ENCODE results near the gene CDH4. TPM values are rescaled to one million over a fixed set of nuclear protein-coding genes. Genes with fewer than 3 reads are reported as not detected.

Gene CDH4
- total and polyA plus RNA-seq, 2 of the 8 experiments (the other 6 are each of a cell fraction or from before 2014, with no cell fraction given): 4.3 to 7.9 TPM

DNA sequence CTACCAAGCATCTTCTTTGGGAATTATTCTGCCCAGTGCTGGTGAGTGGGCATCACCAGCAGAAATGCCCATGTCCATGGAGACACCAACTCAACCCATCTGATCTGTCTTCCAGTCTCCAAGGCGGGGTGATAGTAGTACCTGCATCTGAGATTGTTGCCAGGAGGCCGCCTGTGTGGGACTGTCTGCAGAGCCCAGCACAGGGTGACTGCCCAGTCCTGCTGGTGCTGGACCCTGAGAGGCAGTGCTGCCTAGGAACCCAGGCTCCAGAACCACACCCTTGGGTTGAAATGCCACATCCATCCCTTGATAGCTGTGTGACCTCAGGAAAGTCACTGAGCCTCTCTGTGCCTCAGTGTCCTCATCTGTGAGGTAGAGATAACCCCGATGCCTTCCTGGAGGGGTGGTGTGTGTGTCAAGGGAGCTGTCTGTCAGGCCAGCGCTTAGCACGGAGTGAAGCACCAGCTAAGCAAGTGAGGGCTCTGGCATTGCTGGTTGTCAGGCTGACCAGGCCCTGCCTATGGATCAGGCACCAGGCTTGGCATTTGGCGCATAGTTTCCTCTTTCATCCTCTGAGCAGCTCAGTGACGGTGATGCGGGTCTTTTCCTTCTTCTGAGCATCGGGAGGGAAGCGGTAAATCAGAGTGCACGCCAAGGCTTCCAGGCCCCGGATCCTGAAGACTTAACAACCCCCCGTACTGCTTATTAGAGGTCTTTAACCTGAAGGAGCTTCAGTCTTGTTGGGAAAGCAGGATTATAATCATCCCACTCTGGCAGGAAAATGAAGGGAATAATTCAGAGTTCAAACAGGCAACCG is 268.2 kb downstream of the CDH4 start:
- H4K8ac ChIP-seq (ENCODE audit: extremely low read depth, insufficient read depth, low read length): no peak overlapping the region
- FAIRE-seq: no peak
- H3K79me1 ChIP-seq (ENCODE audit: low read depth, low read length): no peaks in the 10 kb centered on the region
- peaks cover 0 to 2% (median 0%) of the 10 kb centered on the region in 4 experiments; a peak in 1 of 7 replicates for H3K27me3 ChIP-seq (replicated peaks in 1 of 4; ENCODE audit: control insufficient read depth in 3 of 4, extremely low read depth in 1 of 4, insufficient read depth in 3 of 4, low read length in 3 of 4)
- no peak overlapping the region for H2BK120ac ChIP-seq (replicated peaks; ENCODE audit: low read depth, low read length)
- H3K23me2 ChIP-seq (ENCODE audit: low read depth, low read length): peaks cover 7% of the 10 kb centered on the region; the same call in 1 of the 2 replicates
- 0 out of 2 replicates have a peak overlapping the region, but pooled peaks have one; percentile 35 for H2BK5ac ChIP-seq (ENCODE audit: low read depth, low read length)
- H3K4me1 ChIP-seq (replicated peaks in 1 of 4; ENCODE audit: control insufficient read depth in 3 of 4, insufficient read depth in 4 of 4, low read length in 3 of 4): peaks cover 0 to 19% (median 6%) of the 10 kb centered on the region in 4 experiments; a peak in 5 of 7 replicates
- no peak overlapping the region for H3K9ac ChIP-seq (replicated peaks in 1 of 4; ENCODE audit: extremely low read depth in 1 of 4, low read depth in 3 of 4, low read length in 3 of 4)
- CTCF ChIA-PET (ENCODE audit: partially characterized antibody): interaction anchor here (1.6 kb wide), 1 partner anchor 8 kb away, joined by 3 read pairs; no protein-coding TSS in a partner anchor
- 94% methylated on average over 14 of the region's 14 CpGs; no CpG with 5 or more reads in 1 of the 2 experiments for WGBS, 2 experiments (ENCODE audit: extremely low coverage in 1 of 2, insufficient coverage in 1 of 2, insufficient read length in 1 of 2, insufficient replicate concordance in 2 of 2, low coverage in 1 of 2, low lambda C conversion rate in 2 of 2, missing lambda C conversion rate in 1 of 2)
- H3K56ac ChIP-seq (replicated peaks; ENCODE audit: insufficient read length, low read depth, low read length): no peak overlapping the region
- no peak overlapping the region for H2BK20ac ChIP-seq (ENCODE audit: low read length)
- H2AFZ ChIP-seq (ENCODE audit: low read length): no peak overlapping the region
- no peak overlapping the region for H3K14ac ChIP-seq (ENCODE audit: insufficient read length)
- H3K4me3 ChIP-seq (ENCODE audit: extremely low read depth in 1 of 4, insufficient read depth in 2 of 4, low read depth in 3 of 4, low read length in 4 of 4): no peak overlapping the region
- POLR2A ChIA-PET (ENCODE audit: partially characterized antibody): interaction anchor here (1.0 kb wide), 1 partner anchor 10 kb away, joined by 3 read pairs; no protein-coding TSS in a partner anchor
- H4K5ac ChIP-seq (ENCODE audit: insufficient read length, low read depth, low read length): no peak overlapping the region
- peak overlapping the region; percentile 3; the same call in 1 of the 2 replicates for H2BK12ac ChIP-seq (ENCODE audit: low read depth, low read length)
- no peak for DNase-seq (ENCODE audit: low read depth in 1 of 2, low spot score in 2 of 2)
- no peak overlapping the region; the same call in 1 of the 2 replicates for H3K18ac ChIP-seq (ENCODE audit: extremely low read depth, low read length)
- peaks cover 0 to 6% of the 10 kb centered on the region in 2 experiments for H4K20me1 ChIP-seq (replicated peaks in 1 of 2; ENCODE audit: control insufficient read depth in 1 of 2, insufficient read depth in 2 of 2, low read length in 2 of 2)
- no peak overlapping the region for H2BK15ac ChIP-seq (ENCODE audit: low read length)
- H3K9me3 ChIP-seq (ENCODE audit: insufficient read depth in 2 of 2, low read depth in 1 of 2, low read length in 1 of 2): no peaks in the 10 kb centered on the region
- no peak for TF ChIP-seq SIRT6 (IDR thresholded peaks at IDR 0.05; ENCODE audit: low read length)
- H3K4me2 ChIP-seq (ENCODE audit: insufficient read depth in 1 of 2, low read depth in 2 of 2, low read length in 2 of 2): no peak overlapping the region
- no peak overlapping the region for H3K4ac ChIP-seq (replicated peaks; ENCODE audit: insufficient read length, low read depth, low read length)
- H4K91ac ChIP-seq (replicated peaks; ENCODE audit: insufficient read length, low read length): peak overlapping the region; percentile 44
- H2AK5ac ChIP-seq (ENCODE audit: low read depth, low read length): no peak overlapping the region; the same call in 1 of the 2 replicates
- H3K79me2 ChIP-seq (ENCODE audit: control insufficient read depth in 1 of 2, insufficient read depth in 2 of 2, low read length in 2 of 2): no peaks in the 10 kb centered on the region
- H3K36me3 ChIP-seq (ENCODE audit: control insufficient read depth in 2 of 4, insufficient read depth in 4 of 4, low read length in 3 of 4): no peaks in the 10 kb centered on the region
- no peak overlapping the region for H3K23ac ChIP-seq (ENCODE audit: insufficient read length)
- no peak overlapping the region for H3K27ac ChIP-seq (ENCODE audit: low read depth, low read length)

Data from H1 (cell line).